Measurements from ENCODE around the gene MAGOHB.
"Not testable (repeated sequence)": the region's sequence is repeated elsewhere in the genome, so short reads cannot be mapped to it uniquely, and the experiment has no call there.

MAGOHB gene

DNA sequence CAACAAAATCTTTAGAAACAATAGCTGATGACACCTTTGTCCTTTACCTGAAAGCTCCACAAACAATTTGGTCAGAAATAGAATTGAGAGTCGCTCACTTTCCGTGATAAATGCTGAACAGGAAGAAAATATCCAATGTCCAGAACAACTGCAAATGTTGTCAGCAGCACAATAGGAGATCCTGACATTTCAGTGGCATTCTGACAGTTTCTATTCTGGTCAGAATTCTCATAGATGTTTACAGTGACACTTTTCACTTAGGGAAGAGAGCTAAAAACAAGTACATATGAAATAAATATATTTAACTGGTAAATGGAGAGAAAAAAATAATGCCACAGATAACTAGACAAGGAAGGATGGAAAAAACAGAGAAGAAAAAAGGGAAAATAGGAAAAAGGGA, 39.1 kb downstream of the MAGOHB start:
- TF ChIP-seq, protein P1, sequence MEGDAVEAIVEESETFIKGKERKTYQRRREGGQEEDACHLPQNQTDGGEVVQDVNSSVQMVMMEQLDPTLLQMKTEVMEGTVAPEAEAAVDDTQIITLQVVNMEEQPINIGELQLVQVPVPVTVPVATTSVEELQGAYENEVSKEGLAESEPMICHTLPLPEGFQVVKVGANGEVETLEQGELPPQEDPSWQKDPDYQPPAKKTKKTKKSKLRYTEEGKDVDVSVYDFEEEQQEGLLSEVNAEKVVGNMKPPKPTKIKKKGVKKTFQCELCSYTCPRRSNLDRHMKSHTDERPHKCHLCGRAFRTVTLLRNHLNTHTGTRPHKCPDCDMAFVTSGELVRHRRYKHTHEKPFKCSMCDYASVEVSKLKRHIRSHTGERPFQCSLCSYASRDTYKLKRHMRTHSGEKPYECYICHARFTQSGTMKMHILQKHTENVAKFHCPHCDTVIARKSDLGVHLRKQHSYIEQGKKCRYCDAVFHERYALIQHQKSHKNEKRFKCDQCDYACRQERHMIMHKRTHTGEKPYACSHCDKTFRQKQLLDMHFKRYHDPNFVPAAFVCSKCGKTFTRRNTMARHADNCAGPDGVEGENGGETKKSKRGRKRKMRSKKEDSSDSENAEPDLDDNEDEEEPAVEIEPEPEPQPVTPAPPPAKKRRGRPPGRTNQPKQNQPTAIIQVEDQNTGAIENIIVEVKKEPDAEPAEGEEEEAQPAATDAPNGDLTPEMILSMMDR (IDR thresholded peaks at IDR 0.05; ENCODE audit: insufficient read depth, low read length, poor library complexity, severe bottlenecking), result no peak
- no peak for DNase-seq (ENCODE audit: extremely low read depth, insufficient read length)
- Histone ChIP-seq H3K27me3 (replicated peaks; ENCODE audit: control insufficient read depth, insufficient read depth, low read length) (no peaks in the 10 kb centered on the region), H3K4me3 (replicated peaks; ENCODE audit: low read depth, low read length) (no peak overlapping the region), H3K36me3 (ENCODE audit: control insufficient read depth, insufficient read depth, low read length) (no peaks in the 10 kb centered on the region)

DNA sequence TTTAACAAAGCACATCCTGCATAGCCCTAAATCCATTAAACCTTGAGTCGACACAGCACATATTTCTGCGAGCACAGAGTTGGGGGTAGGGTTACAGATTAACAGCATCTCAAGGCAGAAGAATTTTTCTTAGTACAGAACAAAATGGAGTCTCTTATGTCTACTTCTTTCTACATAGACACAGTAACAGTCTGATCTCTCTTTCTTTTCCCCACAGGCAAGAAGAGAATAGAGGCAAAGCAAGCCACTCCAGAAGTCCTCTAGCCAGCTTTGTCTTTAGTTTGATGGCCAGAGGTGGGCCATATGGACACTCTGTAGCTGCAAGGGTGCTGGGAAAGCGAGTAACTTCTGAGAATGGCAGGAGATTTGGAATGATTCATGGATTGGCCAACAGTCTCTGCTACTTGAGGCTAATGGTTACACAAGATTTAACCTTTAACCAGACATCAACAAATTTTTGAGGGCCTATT, 41.4 kb downstream of the MAGOHB start:
- not testable (repeated sequence) for H3K27me3 ChIP-seq (replicated peaks; ENCODE audit: control insufficient read depth, insufficient read depth, low read length); H3K4me3 ChIP-seq (replicated peaks; ENCODE audit: low read depth, low read length); DNase-seq (ENCODE audit: extremely low read depth, insufficient read length); H3K36me3 ChIP-seq (ENCODE audit: control insufficient read depth, insufficient read depth, low read length)

DNA sequence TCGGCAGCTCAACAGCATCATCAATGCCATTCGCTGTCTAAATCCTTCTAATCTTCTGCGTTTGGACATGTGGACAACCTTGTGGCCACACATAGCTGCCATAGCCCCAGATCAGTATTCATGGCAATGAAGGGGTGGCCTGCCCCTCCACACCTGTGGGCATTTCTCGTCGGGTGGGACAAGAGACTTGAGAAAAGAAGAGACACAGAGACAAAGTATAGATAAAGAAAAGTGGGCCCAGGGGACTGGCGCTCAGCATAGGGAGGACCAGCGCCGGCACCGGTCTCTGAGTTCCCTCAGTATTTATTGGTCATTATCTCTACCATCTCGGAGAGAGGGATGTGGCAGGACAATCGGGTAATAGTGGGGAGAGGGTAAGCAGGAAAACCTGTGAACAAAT, 42.3 kb downstream of the MAGOHB start:
- no peaks in the 10 kb centered on the region for H3K27me3 ChIP-seq (replicated peaks; ENCODE audit: control insufficient read depth, insufficient read depth, low read length)
- H3K4me3 ChIP-seq (replicated peaks; ENCODE audit: low read depth, low read length), result no peak overlapping the region
- no peaks in the 10 kb centered on the region for H3K36me3 ChIP-seq (ENCODE audit: control insufficient read depth, insufficient read depth, low read length)
- TF ChIP-seq, protein P1 (IDR thresholded peaks at IDR 0.05; ENCODE audit: insufficient read depth, low read length, poor library complexity, severe bottlenecking), result no peak
- DNase-seq (ENCODE audit: extremely low read depth, insufficient read length), result no peak

DNA sequence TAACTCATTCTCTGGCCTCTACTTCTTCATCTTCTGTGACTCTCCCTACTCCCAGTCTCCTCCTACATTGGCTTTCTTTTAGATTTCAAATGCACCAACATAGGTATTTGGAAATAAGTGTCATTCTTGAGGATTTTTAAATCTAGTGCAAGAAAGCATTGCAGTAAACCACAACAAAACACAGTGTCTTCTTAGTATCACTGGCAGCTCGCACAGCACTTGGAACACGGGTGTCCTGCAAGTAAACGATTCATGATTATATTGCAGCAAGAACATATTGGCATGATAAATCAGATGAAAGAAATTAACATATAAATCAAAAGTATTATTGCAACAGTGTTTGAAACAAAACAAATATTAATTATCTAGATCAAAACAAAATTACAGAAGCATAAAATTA, 45.6 kb downstream of the MAGOHB start:
- Histone ChIP-seq H3K36me3 (ENCODE audit: control insufficient read depth, insufficient read depth, low read length) (no peaks in the 10 kb centered on the region), H3K27me3 (replicated peaks; ENCODE audit: control insufficient read depth, insufficient read depth, low read length) (no peaks in the 10 kb centered on the region), H3K4me3 (replicated peaks; ENCODE audit: low read depth, low read length) (no peak overlapping the region)
- TF ChIP-seq, protein P1 (IDR thresholded peaks at IDR 0.05; ENCODE audit: insufficient read depth, low read length, poor library complexity, severe bottlenecking), result no peak
- DNase-seq (ENCODE audit: extremely low read depth, insufficient read length), result no peak

DNA sequence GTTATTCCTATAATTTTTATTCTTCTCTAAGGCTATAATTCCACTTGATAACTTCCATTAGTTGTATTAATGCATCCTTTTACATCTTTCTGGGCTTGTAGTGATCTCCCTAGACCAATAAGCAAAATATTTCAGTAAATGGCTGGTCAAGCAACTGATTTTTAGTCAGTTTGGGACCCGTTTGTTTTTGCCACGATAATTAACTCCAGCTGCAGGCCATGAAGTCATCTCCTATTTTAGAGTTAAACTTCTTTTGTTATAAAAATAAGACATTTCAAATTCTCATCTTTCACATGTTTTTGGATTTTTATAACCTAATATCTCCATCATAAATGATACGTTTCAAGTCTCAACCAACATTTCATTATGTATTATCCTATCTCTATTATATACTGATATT, 49.4 kb downstream of the MAGOHB start:
- no peak for DNase-seq (ENCODE audit: extremely low read depth, insufficient read length)
- H3K27me3 ChIP-seq (replicated peaks; ENCODE audit: control insufficient read depth, insufficient read depth, low read length), result no peaks in the 10 kb centered on the region
- no peak overlapping the region for H3K4me3 ChIP-seq (replicated peaks; ENCODE audit: low read depth, low read length)

DNA sequence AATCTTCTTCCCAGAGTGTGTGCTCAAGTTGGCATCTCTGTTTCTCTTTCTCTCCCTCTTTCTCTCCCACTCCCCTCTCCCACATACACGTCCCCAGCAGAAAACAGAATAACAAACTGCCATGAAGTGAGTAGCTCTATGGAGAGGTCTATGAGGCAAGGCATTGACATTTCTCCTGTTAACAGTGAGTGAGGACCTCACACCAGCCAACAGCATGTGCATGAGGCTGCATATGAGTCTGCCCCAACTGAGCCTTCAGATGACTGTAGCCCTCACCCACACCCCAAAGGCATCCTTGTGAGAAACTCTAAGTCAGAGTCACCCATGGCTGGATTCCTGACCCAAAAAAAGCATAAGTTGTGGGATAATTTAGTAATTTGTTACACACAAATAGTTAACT, 50.4 kb downstream of the MAGOHB start:
- no peak for DNase-seq (ENCODE audit: extremely low read depth, insufficient read length)
- Histone ChIP-seq H3K36me3 (ENCODE audit: control insufficient read depth, insufficient read depth, low read length) (no peaks in the 10 kb centered on the region), H3K27me3 (replicated peaks; ENCODE audit: control insufficient read depth, insufficient read depth, low read length) (no peaks in the 10 kb centered on the region), H3K4me3 (replicated peaks; ENCODE audit: low read depth, low read length) (no peak overlapping the region)
- TF ChIP-seq, protein P1 (IDR thresholded peaks at IDR 0.05; ENCODE audit: insufficient read depth, low read length, poor library complexity, severe bottlenecking), result no peak

More for the DNA sequence above, 49.4 kb downstream of the MAGOHB start:
- TF ChIP-seq, protein P1 (IDR thresholded peaks at IDR 0.05; ENCODE audit: insufficient read depth, low read length, poor library complexity, severe bottlenecking), result no peak
- no peaks in the 10 kb centered on the region for H3K36me3 ChIP-seq (ENCODE audit: control insufficient read depth, insufficient read depth, low read length)
